Stimulated activated CD4-positive, alpha-beta T cell treated with anti-CD3 and anti-CD28 coated beads, TNF-alpha, amount 100 ng/mL, for 48 hours (primary cell): Measurements from ENCODE around the gene TENT4A.

Experiments
- DNase-seq, 3 donors: peaks; one replicate each; pipeline ENCODE4 v3.0.0-alpha.2; 2020; ENCODE audit warnings: low read depth in 3 of 3

Gene TENT4A

GRCh38 chr5:6700685-6701355 is 12.4 kb upstream of the TENT4A start:
- no peak for DNase-seq

GRCh38 chr5:6701491-6701890 is 11.7 kb upstream of the TENT4A start:
- DNase-seq, result no peak

- no peak for DNase-seq
Measured at GRCh38 chr5:6702633-6703032, 10.6 kb upstream of the TENT4A start.

- DNase-seq, result no peak
Measured at GRCh38 chr5:6703806-6704205, 9.4 kb upstream of the TENT4A start.

- no peak for DNase-seq
Measured at GRCh38 chr5:6704361-6704851, 8.8 kb upstream of the TENT4A start.

- no peak for DNase-seq
Measured at GRCh38 chr5:6705088-6705487, 8.1 kb upstream of the TENT4A start.

- DNase-seq, result no peak
Measured at GRCh38 chr5:6705959-6706358, 7.3 kb upstream of the TENT4A start.

GRCh38 chr5:6707852-6708251 is 5.4 kb upstream of the TENT4A start:
- DNase-seq, result no peak

GRCh38 chr5:6708814-6709213 is 4.4 kb upstream of the TENT4A start:
- DNase-seq, result no peak

GRCh38 chr5:6710070-6710469 is 3.2 kb upstream of the TENT4A start:
- DNase-seq, result no peak

GRCh38 chr5:6710551-6711318 is 2.5 kb upstream of the TENT4A start:
- no peak for DNase-seq

GRCh38 chr5:6711409-6712141 is 1.7 kb upstream of the TENT4A start:
- DNase-seq, result no peak

- DNase-seq, result peak in 1 of 3 donors; percentile 35
Measured at GRCh38 chr5:6712142-6712576, 1.1 kb upstream of the TENT4A start.

- peak; percentile 90 to 96 (median 93) for DNase-seq
Measured at GRCh38 chr5:6712577-6713273, 507 bp upstream of the TENT4A start.

GRCh38 chr5:6714226-6715041 is 1.2 kb downstream of the TENT4A start:
- DNase-seq, result peak in 1 of 3 donors; percentile 25

GRCh38 chr5:6715271-6715670 is 2.0 kb downstream of the TENT4A start:
- no peak for DNase-seq

GRCh38 chr5:6715758-6716628 is 2.8 kb downstream of the TENT4A start:
- DNase-seq, result no peak

GRCh38 chr5:6716629-6717149 is 3.5 kb downstream of the TENT4A start:
- DNase-seq, result no peak

GRCh38 chr5:6717247-6717646 is 4.0 kb downstream of the TENT4A start:
- DNase-seq, result no peak

- DNase-seq, result no peak
Measured at GRCh38 chr5:6717687-6718086, 4.5 kb downstream of the TENT4A start.
